PC-9 (cell line): ENCODE results near the gene EFEMP2. TPM values are rescaled to one million over a fixed set of nuclear protein-coding genes. Genes with fewer than 3 reads are reported as not detected.

Source experiments
- BruUV-seq: library from RNA; stranded (reverse); fragments of 400-500 nt; replicated peaks from 2 replicates; lab custom pipeline; 2021; lab: Mats Ljungman, UMichigan
- CTCF ChIA-PET: fragments of 300-600 bp; sonication (Branson Sonifier 250); formaldehyde crosslinking; loops from one replicate; lab custom pipeline; 2022; ENCODE audit warnings: antibody characterized with exemption; lab: Charles Lee
- POLR2A ChIA-PET: fragments of 300-600 bp; sonication (Branson Sonifier 250); formaldehyde crosslinking; loops from one replicate; lab custom pipeline; 2022; ENCODE audit warnings: antibody characterized with exemption; ENCODE audit not compliant: unreplicated experiment; lab: Charles Lee
- DNase-seq, 2 experiments: peaks; one replicate each; pipeline versions ENCODE4 v3.0.0 to v3.0.0-alpha.2; 2015 to 2022; ENCODE audit warnings: mixed read lengths in 1 of 2
- H2AFZ ChIP-seq: fragments of 200-600 bp; sonication (generic); 2 replicates; pipeline ENCODE4 v1.8.1; 2017; ENCODE audit warnings: antibody characterized with exemption
- H3F3A ChIP-seq: fragments of 200-600 bp; sonication (generic); 2 replicates; pipeline ENCODE4 v1.8.1; 2017; ENCODE audit warnings: antibody characterized with exemption, mild to moderate bottlenecking, low read depth; ENCODE audit not compliant: insufficient read depth
- H3K27ac ChIP-seq: fragments of 200-600 bp; sonication (generic); 2 replicates; pipeline ENCODE4 v1.6.1; 2016; ENCODE audit warnings: mixed run types
- H3K27me3 ChIP-seq: fragments of 200-600 bp; sonication (generic); 2 replicates; pipeline ENCODE4 v1.6.1; 2016; ENCODE audit warnings: low read depth, mixed run types; ENCODE audit not compliant: insufficient read depth
- H3K36me3 ChIP-seq: fragments of 200-600 bp; sonication (generic); 2 replicates; pipeline ENCODE4 v1.6.1; 2016; ENCODE audit warnings: low read depth, mixed run types
- H3K4me1 ChIP-seq: fragments of 200-600 bp; sonication (generic); replicated peaks from 2 replicates; pipeline ENCODE4 v1.6.1; 2016; ENCODE audit warnings: mixed run types; ENCODE audit not compliant: insufficient read depth
- H3K4me2 ChIP-seq: fragments of 200-600 bp; sonication (generic); 2 replicates; pipeline ENCODE4 v1.6.1; 2017; ENCODE audit warnings: mixed run types
- H3K4me3 ChIP-seq: fragments of 200-600 bp; sonication (generic); 2 replicates; pipeline ENCODE4 v1.6.1; 2016; ENCODE audit warnings: mixed run types
- H3K79me2 ChIP-seq: fragments of 200-600 bp; sonication (generic); 2 replicates; pipeline ENCODE4 v1.6.1; 2017; ENCODE audit warnings: low read depth, mixed run types
- H3K9me2 ChIP-seq: fragments of 200-600 bp; sonication (generic); 2 replicates; pipeline ENCODE4 v1.8.1; 2017; ENCODE audit warnings: mild to moderate bottlenecking; ENCODE audit not compliant: insufficient read depth
- H3K9me3 ChIP-seq: fragments of 200-600 bp; sonication (generic); 2 replicates; pipeline ENCODE4 v1.8.1; 2016; ENCODE audit warnings: low read depth; ENCODE audit not compliant: insufficient read depth
- H4K20me1 ChIP-seq: fragments of 200-600 bp; sonication (generic); 2 replicates; pipeline ENCODE4 v1.8.1; 2017; ENCODE audit not compliant: insufficient read depth
- EZH2 ChIP-seq: fragments of 200-600 bp; sonication (generic); IDR thresholded peaks from 2 replicates; pipeline ENCODE4 v1.8.0; 2017; ENCODE audit warnings: antibody characterized with exemption, low read depth
- intact Hi-C: fragments of 100-400 bp; cut with micrococcal nuclease; formaldehyde crosslinking; loops from one replicate; pipeline ENCODE4 v1.10.0; 2022; ENCODE audit not compliant: unreplicated experiment
- total RNA-seq: library from RNA; stranded (reverse); gene quantifications from 2 replicates; pipeline ENCODE4 v1.2.3, GENCODE V29; 2021
- TF ChIP-seq, protein P1 (sequence below): fragments of 200-600 bp; sonication (generic); conservative IDR thresholded peaks from 2 replicates; pipeline ENCODE4 v1.6.1; 2017; ENCODE audit warnings: mixed run types, antibody characterized with exemption, mild to moderate bottlenecking, moderate library complexity

EFEMP2 gene
- total RNA-seq, 1 experiment from 2014 or later: 18.1 TPM

DNA sequence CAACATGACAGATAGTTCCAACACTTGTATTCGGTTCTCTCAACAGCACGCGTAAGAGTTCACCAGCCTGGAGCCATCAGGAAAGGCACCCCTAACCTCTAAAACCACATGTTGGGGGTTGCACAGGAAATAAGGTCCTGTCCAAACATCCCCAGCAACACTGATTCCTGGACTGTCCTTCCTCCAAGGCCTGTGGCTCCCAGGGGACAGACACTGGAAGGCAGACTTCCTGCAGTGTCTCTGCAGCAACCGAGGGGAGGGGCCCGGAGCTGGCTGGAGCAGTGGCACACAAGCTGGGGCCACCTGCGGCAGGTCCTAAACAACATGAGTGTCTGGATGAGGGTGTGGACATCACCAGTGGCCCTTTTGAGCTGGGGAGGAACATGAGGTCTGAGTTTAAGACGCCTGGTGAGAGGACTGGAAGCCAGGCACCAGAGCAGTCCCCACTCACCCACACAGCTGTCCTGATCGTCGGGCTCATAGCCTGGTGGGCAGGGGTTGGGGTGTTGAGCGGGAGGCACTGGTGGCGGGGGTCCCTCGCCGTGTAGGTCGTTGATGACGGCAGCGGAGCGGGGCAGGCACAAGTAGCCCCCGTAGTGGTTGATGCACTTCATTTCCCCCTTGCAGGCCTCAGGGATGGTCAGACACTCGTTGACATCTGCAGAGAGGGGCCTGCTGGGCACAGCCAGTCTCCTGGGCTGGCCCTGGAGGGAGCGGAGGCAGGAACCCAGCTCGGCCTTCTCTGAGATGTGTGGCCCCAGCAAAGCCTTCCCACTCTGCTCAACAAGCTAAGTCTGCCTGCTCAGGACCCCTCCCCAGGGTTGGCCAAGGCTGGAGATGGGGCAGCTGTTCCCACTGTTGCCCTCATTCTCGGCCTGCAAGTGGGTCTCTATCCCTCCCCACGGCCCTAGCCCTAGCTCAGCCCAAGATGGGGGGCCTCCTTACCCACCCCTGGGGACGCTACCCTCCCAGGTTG, 1.6 kb downstream of the EFEMP2 start:
- Histone ChIP-seq H2AFZ (no peak overlapping the region), H3K27me3 (no peaks in the 10 kb centered on the region), H3K4me1 (peaks cover 4% of the 10 kb centered on the region; the same call in 1 of the 2 replicates), H3F3A (peaks cover 35% of the 10 kb centered on the region), H3K4me3 (no peak overlapping the region), H4K20me1 (no peaks in the 10 kb centered on the region), H3K27ac (no peak overlapping the region), H3K79me2 (no peaks in the 10 kb centered on the region), H3K9me2 (no peaks in the 10 kb centered on the region), H3K4me2 (no peak overlapping the region), H3K9me3 (no peaks in the 10 kb centered on the region), H3K36me3 (no peaks in the 10 kb centered on the region)
- TF ChIP-seq, protein P1, sequence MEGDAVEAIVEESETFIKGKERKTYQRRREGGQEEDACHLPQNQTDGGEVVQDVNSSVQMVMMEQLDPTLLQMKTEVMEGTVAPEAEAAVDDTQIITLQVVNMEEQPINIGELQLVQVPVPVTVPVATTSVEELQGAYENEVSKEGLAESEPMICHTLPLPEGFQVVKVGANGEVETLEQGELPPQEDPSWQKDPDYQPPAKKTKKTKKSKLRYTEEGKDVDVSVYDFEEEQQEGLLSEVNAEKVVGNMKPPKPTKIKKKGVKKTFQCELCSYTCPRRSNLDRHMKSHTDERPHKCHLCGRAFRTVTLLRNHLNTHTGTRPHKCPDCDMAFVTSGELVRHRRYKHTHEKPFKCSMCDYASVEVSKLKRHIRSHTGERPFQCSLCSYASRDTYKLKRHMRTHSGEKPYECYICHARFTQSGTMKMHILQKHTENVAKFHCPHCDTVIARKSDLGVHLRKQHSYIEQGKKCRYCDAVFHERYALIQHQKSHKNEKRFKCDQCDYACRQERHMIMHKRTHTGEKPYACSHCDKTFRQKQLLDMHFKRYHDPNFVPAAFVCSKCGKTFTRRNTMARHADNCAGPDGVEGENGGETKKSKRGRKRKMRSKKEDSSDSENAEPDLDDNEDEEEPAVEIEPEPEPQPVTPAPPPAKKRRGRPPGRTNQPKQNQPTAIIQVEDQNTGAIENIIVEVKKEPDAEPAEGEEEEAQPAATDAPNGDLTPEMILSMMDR: no peak
- TF ChIP-seq EZH2: no peak
- no peak for DNase-seq
- CTCF ChIA-PET: interaction anchor here (1.1 kb wide), 1 partner anchor 18 kb away, joined by 4 read pairs; no protein-coding TSS in a partner anchor
- no TSS peak for BruUV-seq
- intact Hi-C loops: no loop called here
- POLR2A ChIA-PET: interaction anchor here (0.5 to 1.1 kb wide), 5 partner anchors 10 to 464 kb away, joined by 3 to 6 read pairs (median 4); partner anchors contain the start of gene FIBP

DNA sequence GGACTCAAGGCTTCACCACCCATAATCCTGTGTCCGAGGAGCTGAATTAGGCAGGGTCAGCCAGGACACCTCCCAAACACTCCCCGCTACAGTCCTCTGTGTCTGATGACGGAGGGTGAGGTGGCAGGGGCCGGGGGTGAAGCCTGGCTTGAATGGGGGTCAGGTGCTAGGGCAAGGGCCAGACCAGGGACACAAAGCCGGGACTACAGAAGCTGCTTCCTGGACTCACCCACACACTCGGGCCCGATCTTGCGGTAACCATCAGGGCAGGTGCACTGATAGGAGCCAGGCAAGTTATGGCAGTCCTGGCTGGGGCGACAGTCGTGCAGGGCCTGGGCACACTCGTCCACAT, 2.3 kb downstream of the EFEMP2 start:
- Histone ChIP-seq H3K79me2 (no peaks in the 10 kb centered on the region), H3K4me1 (peaks cover 4% of the 10 kb centered on the region; the same call in 1 of the 2 replicates), H3K9me3 (no peaks in the 10 kb centered on the region), H3K36me3 (peaks cover under 1% of the 10 kb centered on the region; the same call in 1 of the 2 replicates), H3K9me2 (no peaks in the 10 kb centered on the region), H4K20me1 (no peaks in the 10 kb centered on the region), H3F3A (peaks cover 38% of the 10 kb centered on the region), H3K27ac (no peak overlapping the region), H2AFZ (no peak overlapping the region), H3K4me2 (no peak overlapping the region), H3K27me3 (no peaks in the 10 kb centered on the region), H3K4me3 (no peak overlapping the region)
- POLR2A ChIA-PET: no interaction called here
- BruUV-seq: no TSS peak
- CTCF ChIA-PET: no interaction called here
- intact Hi-C loops: no loop called here
- TF ChIP-seq, protein P1: no peak
- TF ChIP-seq EZH2: no peak
- no peak for DNase-seq

DNA sequence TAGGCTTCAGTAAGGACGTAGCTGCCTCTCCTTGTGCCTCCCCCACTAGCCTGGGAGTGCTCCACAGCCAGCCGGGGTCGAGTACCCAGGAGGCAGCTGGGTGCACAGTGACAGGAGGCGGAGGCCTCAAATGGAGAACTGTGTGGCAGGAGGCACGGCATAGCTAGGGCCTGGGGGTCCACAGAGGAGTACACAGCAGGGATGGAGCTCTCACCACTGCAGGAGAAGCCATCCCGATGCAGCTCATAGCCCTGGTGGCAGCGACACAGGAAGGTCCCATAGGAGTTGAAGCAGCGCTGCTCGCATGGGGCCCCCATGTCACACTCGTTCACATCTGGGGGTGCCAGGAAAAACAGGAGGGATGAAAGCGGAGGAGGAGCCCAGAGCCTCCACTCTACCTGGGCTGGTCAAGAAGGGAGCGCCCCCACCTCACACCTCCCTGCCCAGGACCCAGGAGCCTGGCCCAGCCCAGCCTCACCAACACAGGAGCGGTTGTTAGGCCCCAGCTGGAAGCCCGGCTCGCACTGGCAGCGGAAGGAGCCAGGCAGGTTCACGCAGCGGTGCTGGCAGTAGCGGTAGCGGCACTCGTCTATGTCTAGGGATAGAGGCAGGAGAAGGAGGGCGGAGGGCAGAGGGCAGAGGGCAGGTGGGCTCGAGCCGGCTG, 2.8 kb downstream of the EFEMP2 start:
- H3F3A ChIP-seq: peaks cover 38% of the 10 kb centered on the region

More for the DNA sequence above, 2.8 kb downstream of the EFEMP2 start:
- Histone ChIP-seq H4K20me1 (no peaks in the 10 kb centered on the region), H3K36me3 (peaks cover 6% of the 10 kb centered on the region; the same call in 1 of the 2 replicates), H3K4me3 (no peak overlapping the region), H3K4me2 (no peak overlapping the region), H3K9me2 (no peaks in the 10 kb centered on the region), H3K27ac (no peak overlapping the region), H3K27me3 (no peaks in the 10 kb centered on the region), H3K79me2 (no peaks in the 10 kb centered on the region), H2AFZ (no peak overlapping the region), H3K4me1 (peaks cover 4% of the 10 kb centered on the region; the same call in 1 of the 2 replicates), H3K9me3 (no peaks in the 10 kb centered on the region)
- ChIA-PET POLR2A (interaction anchor here (0.6 to 0.7 kb wide), 2 partner anchors 11 to 211 kb away, joined by 3 to 5 read pairs; no protein-coding TSS in a partner anchor), CTCF (no interaction called here)
- BruUV-seq: no TSS peak
- no peak for DNase-seq
- intact Hi-C loops: no loop called here
- TF ChIP-seq, protein P1: no peak
- no peak for TF ChIP-seq EZH2
